ENCODE measurements around the gene NGB. TPM values are rescaled to one million over a fixed set of nuclear protein-coding genes. Genes with fewer than 3 reads are reported as not detected.

NGB gene
- total RNA-seq, 4 donors from 2014 or later = not detected

- no peak overlapping the region for H3K4me3 ChIP-seq
- H3K4me1 ChIP-seq = peaks cover 3 to 11% of the 10 kb centered on the region in 2 donors
Observed at GRCh38 chr14:77316872-77317301, 45.9 kb upstream of the NGB start.

DNA sequence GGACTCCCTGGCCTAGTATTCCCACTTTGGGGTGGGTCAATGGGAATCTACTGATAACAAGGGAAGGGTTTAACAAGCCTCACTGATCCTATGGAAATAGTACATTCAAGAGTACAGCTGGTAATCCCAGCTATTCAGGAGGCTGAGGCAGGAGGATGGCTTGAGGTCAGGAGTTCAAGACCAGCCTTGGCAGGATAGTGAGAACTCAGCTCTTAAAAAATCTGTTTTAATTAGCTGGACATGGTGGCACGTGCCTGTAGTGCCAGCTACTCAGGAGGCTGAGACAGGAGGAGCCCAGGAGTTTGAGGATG is 45.1 kb upstream of the NGB start:
- no peak for DNase-seq
- Histone ChIP-seq H3K4me3 (no peak overlapping the region), H3K36me3 (no peaks in the 10 kb centered on the region), H3K27me3 (no peaks in the 10 kb centered on the region), H3K27ac (peak overlapping the region; percentile 50 to 68), H3K9me3 (no peaks in the 10 kb centered on the region), H3K4me1 (peaks cover 3 to 11% of the 10 kb centered on the region in 2 donors)
- intact Hi-C loops (cut with DNase I; ENCODE audit: low total_unique reads) = no loop called here
- TF ChIP-seq POLR2A (IDR thresholded peaks at IDR 0.05) = no peak
- TF ChIP-seq CTCF (IDR thresholded peaks at IDR 0.05) = no peak

More at GRCh38 chr14:77316872-77317301, 45.9 kb upstream of the NGB start:
- no peak overlapping the region for H3K27ac ChIP-seq
- intact Hi-C loops (cut with DNase I; ENCODE audit: low total_unique reads) = no loop called here
- H3K9me3 ChIP-seq = no peaks in the 10 kb centered on the region
- no peaks in the 10 kb centered on the region for H3K27me3 ChIP-seq
- DNase-seq = no peak
- TF ChIP-seq POLR2A (IDR thresholded peaks at IDR 0.05) = no peak
- H3K36me3 ChIP-seq = no peaks in the 10 kb centered on the region

- intact Hi-C loops (cut with DNase I; ENCODE audit: low total_unique reads) = no loop called here
- peaks cover 3 to 10% of the 10 kb centered on the region in 2 donors for H3K4me1 ChIP-seq
- no peaks in the 10 kb centered on the region for H3K9me3 ChIP-seq
- H3K36me3 ChIP-seq = no peaks in the 10 kb centered on the region
- H3K27me3 ChIP-seq = no peaks in the 10 kb centered on the region
- TF ChIP-seq POLR2A (IDR thresholded peaks at IDR 0.05) (no peak), CTCF (IDR thresholded peaks at IDR 0.05) (no peak)
- peak overlapping the region; percentile 68 to 97 for H3K27ac ChIP-seq
- no peak for DNase-seq
- H3K4me3 ChIP-seq = no peak overlapping the region
Observed at GRCh38 chr14:77314539-77315457, 43.8 kb upstream of the NGB start.

DNA sequence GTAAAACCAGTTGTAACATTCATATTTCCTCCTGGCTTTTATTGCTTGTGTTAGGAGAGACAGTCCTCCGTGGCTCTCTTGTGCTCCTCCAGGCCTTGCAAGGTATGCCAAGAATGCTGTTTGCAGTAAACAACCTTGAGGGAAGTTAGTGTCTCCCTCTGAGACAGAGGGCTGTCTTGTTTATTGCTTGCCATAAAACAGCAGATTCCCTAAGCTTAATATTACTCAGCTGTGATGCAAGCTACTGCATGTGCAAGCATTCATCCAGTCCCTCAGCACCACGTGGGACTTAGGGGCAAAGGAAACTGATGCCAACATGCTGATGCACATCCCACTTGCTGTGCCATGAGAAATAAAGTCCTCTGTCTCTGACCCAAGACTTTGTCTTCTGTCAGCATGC is 43.0 kb upstream of the NGB start:
- TF ChIP-seq POLR2A (IDR thresholded peaks at IDR 0.05) = no peak
- TF ChIP-seq CTCF (IDR thresholded peaks at IDR 0.05) = no peak
- peak overlapping the region; percentile 68 to 97 for H3K27ac ChIP-seq
- intact Hi-C loops (cut with DNase I; ENCODE audit: low total_unique reads) = no loop called here

DNA sequence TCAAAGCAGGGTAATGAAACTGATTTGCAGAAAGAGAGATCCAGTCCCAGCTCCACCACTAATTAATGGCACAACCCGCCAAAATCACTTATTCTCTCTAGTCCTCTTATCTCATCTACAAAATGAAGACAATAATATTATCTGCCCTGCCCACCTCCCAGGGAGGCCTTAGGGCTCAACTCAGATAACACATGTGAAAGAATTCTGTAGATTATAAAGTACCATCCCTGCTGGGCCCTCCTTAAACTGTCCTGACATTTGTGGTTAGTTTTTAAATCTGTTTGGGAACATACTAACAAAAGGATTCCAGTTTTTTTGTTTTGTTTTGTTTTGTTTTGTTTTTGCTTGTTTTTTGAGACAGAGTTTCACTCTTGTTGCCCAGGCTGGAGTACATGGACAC is 42.4 kb upstream of the NGB start:
- peak overlapping the region; percentile 68 to 97 for H3K27ac ChIP-seq
- peaks cover 0 to 7% of the 10 kb centered on the region in 2 donors for H3K4me1 ChIP-seq
- H3K36me3 ChIP-seq = no peaks in the 10 kb centered on the region
- DNase-seq = no peak
- no peaks in the 10 kb centered on the region for H3K9me3 ChIP-seq
- H3K4me3 ChIP-seq = no peak overlapping the region
- no peaks in the 10 kb centered on the region for H3K27me3 ChIP-seq
- TF ChIP-seq CTCF (IDR thresholded peaks at IDR 0.05) (no peak), POLR2A (IDR thresholded peaks at IDR 0.05) (no peak)
- intact Hi-C loops (cut with DNase I; ENCODE audit: low total_unique reads) = no loop called here

More for the DNA sequence above, 43.0 kb upstream of the NGB start:
- peak in 1 of 2 donors; percentile 56 for DNase-seq
- Histone ChIP-seq H3K36me3 (no peaks in the 10 kb centered on the region), H3K9me3 (no peaks in the 10 kb centered on the region), H3K4me1 (peaks cover 0 to 7% of the 10 kb centered on the region in 2 donors), H3K4me3 (no peak overlapping the region), H3K27me3 (no peaks in the 10 kb centered on the region)
